ENCODE results near the gene F13B.

Gene F13B

DNA sequence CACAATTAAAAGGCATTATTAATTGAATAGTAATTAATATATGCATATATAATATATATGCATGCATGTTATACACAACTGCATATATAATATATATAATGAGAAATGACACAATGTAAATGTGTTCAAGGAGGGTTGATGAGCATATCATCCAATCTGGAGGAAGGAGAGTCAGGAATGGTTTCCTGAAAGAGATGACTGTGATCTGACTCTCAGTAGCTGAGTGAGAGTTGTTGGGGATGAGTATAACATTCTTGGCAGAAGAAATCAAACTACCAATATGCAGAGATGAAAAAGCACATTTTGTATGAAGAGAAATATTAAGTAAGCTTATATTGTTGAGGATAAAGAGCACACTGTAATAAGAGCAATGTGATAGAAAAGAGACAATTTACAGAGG is 37.3 kb downstream of the F13B start:
- DNase-seq (ENCODE audit: low spot score), result no peak
- TF ChIP-seq, protein P1, sequence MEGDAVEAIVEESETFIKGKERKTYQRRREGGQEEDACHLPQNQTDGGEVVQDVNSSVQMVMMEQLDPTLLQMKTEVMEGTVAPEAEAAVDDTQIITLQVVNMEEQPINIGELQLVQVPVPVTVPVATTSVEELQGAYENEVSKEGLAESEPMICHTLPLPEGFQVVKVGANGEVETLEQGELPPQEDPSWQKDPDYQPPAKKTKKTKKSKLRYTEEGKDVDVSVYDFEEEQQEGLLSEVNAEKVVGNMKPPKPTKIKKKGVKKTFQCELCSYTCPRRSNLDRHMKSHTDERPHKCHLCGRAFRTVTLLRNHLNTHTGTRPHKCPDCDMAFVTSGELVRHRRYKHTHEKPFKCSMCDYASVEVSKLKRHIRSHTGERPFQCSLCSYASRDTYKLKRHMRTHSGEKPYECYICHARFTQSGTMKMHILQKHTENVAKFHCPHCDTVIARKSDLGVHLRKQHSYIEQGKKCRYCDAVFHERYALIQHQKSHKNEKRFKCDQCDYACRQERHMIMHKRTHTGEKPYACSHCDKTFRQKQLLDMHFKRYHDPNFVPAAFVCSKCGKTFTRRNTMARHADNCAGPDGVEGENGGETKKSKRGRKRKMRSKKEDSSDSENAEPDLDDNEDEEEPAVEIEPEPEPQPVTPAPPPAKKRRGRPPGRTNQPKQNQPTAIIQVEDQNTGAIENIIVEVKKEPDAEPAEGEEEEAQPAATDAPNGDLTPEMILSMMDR (IDR thresholded peaks at IDR 0.05; ENCODE audit: borderline replicate concordance, control extremely low read depth, extremely low read depth, insufficient read depth, missing control alignments), result no peak
- in situ Hi-C loops (cut with MboI; ENCODE audit: low sequenced_read_pairs, unreplicated experiment), result no loop called here

GRCh38 chr1:197027359-197027758 is 39.7 kb downstream of the F13B start:
- no peak for DNase-seq (ENCODE audit: low spot score)
- in situ Hi-C loops (cut with MboI; ENCODE audit: low sequenced_read_pairs, unreplicated experiment), result no loop called here
- TF ChIP-seq, protein P1 (IDR thresholded peaks at IDR 0.05; ENCODE audit: borderline replicate concordance, control extremely low read depth, extremely low read depth, insufficient read depth, missing control alignments), result no peak

- TF ChIP-seq, protein P1 (IDR thresholded peaks at IDR 0.05; ENCODE audit: borderline replicate concordance, control extremely low read depth, extremely low read depth, insufficient read depth, missing control alignments), result no peak
- DNase-seq (ENCODE audit: low spot score), result no peak
- in situ Hi-C loops (cut with MboI; ENCODE audit: low sequenced_read_pairs, unreplicated experiment), result no loop called here
These were observed 42.6 kb downstream of the F13B start for GRCh38 chr1:197024460-197024859.

GRCh38 chr1:197021716-197022115 is 45.3 kb downstream of the F13B start:
- no peak for DNase-seq (ENCODE audit: low spot score)
- in situ Hi-C loops (cut with MboI; ENCODE audit: low sequenced_read_pairs, unreplicated experiment), result no loop called here
- TF ChIP-seq, protein P1 (IDR thresholded peaks at IDR 0.05; ENCODE audit: borderline replicate concordance, control extremely low read depth, extremely low read depth, insufficient read depth, missing control alignments), result no peak

- DNase-seq (ENCODE audit: low spot score), result no peak
- TF ChIP-seq, protein P1 (IDR thresholded peaks at IDR 0.05; ENCODE audit: borderline replicate concordance, control extremely low read depth, extremely low read depth, insufficient read depth, missing control alignments), result no peak
- in situ Hi-C loops (cut with MboI; ENCODE audit: low sequenced_read_pairs, unreplicated experiment), result no loop called here
These were observed 49.4 kb downstream of the F13B start for GRCh38 chr1:197017558-197018146.

GRCh38 chr1:197016751-197017150 is 50.3 kb downstream of the F13B start:
- TF ChIP-seq, protein P1 (IDR thresholded peaks at IDR 0.05; ENCODE audit: borderline replicate concordance, control extremely low read depth, extremely low read depth, insufficient read depth, missing control alignments), result no peak
- in situ Hi-C loops (cut with MboI; ENCODE audit: low sequenced_read_pairs, unreplicated experiment), result no loop called here
- no peak for DNase-seq (ENCODE audit: low spot score)

Measured in GM13976 (cell line).